Keratinocyte (primary cell): Measurements from ENCODE around the gene RNF19B. TPM values are rescaled to one million over a fixed set of nuclear protein-coding genes. Genes with fewer than 3 reads are reported as not detected.

Source experiments
- DNase-seq: peaks from one replicate; pipeline ENCODE4 v3.0.0-alpha.2; 2011; ENCODE audit warnings: low read depth, missing footprints, low spot score
- FAIRE-seq: peaks from 2 replicates; lab custom pipeline; 2011; peaks lifted over from hg19 to GRCh38; lab: Jason Lieb, UNC
- H2AFZ ChIP-seq: 2 replicates; pipeline ENCODE4 v1.6.0; 2012; ENCODE audit warnings: low read length, control low read depth, inconsistent platforms; ENCODE audit not compliant: control insufficient read depth
- H3K27ac ChIP-seq: 2 replicates; pipeline ENCODE4 v1.5.1; 2011; ENCODE audit warnings: low read length; ENCODE audit not compliant: control insufficient read depth, insufficient read depth
- H3K27me3 ChIP-seq: 3 replicates; pipeline ENCODE4 v1.6.0; 2011; ENCODE audit warnings: low read length; ENCODE audit not compliant: control insufficient read depth, insufficient read depth; ENCODE audit errors: extremely low read depth
- H3K36me3 ChIP-seq, 2 experiments: 2 replicates in 1 of 2; 3 replicates in 1 of 2; pipeline ENCODE4 v1.5.1; 2011; ENCODE audit warnings: low read length in 2 of 2, mild to moderate bottlenecking in 1 of 2; ENCODE audit not compliant: control insufficient read depth in 2 of 2, insufficient read depth in 2 of 2; ENCODE audit errors: extremely low read depth in 1 of 2
- H3K4me1 ChIP-seq: 3 replicates; pipeline ENCODE4 v1.5.1; 2011; ENCODE audit warnings: low read length; ENCODE audit not compliant: control insufficient read depth, insufficient read depth; ENCODE audit errors: extremely low read depth
- H3K4me2 ChIP-seq: 3 replicates; pipeline ENCODE4 v1.6.0; 2011; ENCODE audit warnings: low read depth, low read length; ENCODE audit not compliant: control insufficient read depth, insufficient read depth; ENCODE audit errors: extremely low read depth
- H3K4me3 ChIP-seq, 3 experiments: fragments of 200-600 bp in 1 of 3; sonication (generic) in 1 of 3; 2 replicates in 2 of 3; 3 replicates in 1 of 3; pipeline ENCODE4 v1.5.1; 2011 to 2016; ENCODE audit warnings: low read length in 3 of 3, mild to moderate bottlenecking in 3 of 3, control low read depth in 2 of 3, inconsistent platforms in 1 of 3, low read depth in 1 of 3, mixed read lengths in 1 of 3, mixed run types in 1 of 3, moderate library complexity in 1 of 3; ENCODE audit not compliant: control insufficient read depth in 2 of 3, insufficient read depth in 2 of 3; ENCODE audit errors: extremely low read depth in 1 of 3
- H3K79me2 ChIP-seq: 2 replicates; pipeline ENCODE4 v1.6.0; 2012; ENCODE audit warnings: low read length; ENCODE audit not compliant: control insufficient read depth, insufficient read depth
- H3K9ac ChIP-seq: 3 replicates; pipeline ENCODE4 v1.6.0; 2011; ENCODE audit warnings: low read length; ENCODE audit not compliant: control insufficient read depth, insufficient read depth; ENCODE audit errors: extremely low read depth
- H3K9me1 ChIP-seq: 3 replicates; pipeline ENCODE4 v1.6.0; 2011; ENCODE audit warnings: low read length; ENCODE audit not compliant: control insufficient read depth, insufficient read depth; ENCODE audit errors: extremely low read depth
- H3K9me3 ChIP-seq: 2 replicates; pipeline ENCODE4 v1.5.1; 2012; ENCODE audit warnings: low read depth, low read length; ENCODE audit not compliant: control insufficient read depth
- H4K20me1 ChIP-seq: 3 replicates; pipeline ENCODE4 v1.6.0; 2011; ENCODE audit warnings: low read length; ENCODE audit not compliant: control insufficient read depth, insufficient read depth; ENCODE audit errors: extremely low read depth
- EZH2 ChIP-seq: IDR thresholded peaks from one replicate; pipeline ENCODE4 v1.6.1; 2012; ENCODE audit warnings: inconsistent platforms, mild to moderate bottlenecking, low read length, moderate library complexity
- dilution Hi-C: fragments of 300-500 bp; cut with MboI; formaldehyde crosslinking; loops from one replicate; pipeline ENCODE4 v1.7.0; 2020; ENCODE audit warnings: low sequenced_read_pairs; ENCODE audit not compliant: extremely low pct_ligation_motif_present
- polyA plus RNA-seq, 5 experiments: library from polyadenylated mRNA; depleted of rRNA in 3 of 5; stranded (reverse) in 3 of 5; stranded (forward) in 1 of 5; unstranded in 1 of 5; fragments of >200 nt; gene quantifications; 1 replicate in 1 of 5; 2 replicates in 3 of 5; 3 replicates in 1 of 5; pipeline versions ENCODE4 v1.2.1 to v1.2.3, GENCODE V29; 2011 to 2012; ENCODE audit warnings: missing spikeins in 2 of 5, low read depth in 1 of 5, low replicate concordance in 1 of 5
- TF ChIP-seq, protein P1 (sequence below), 3 experiments: IDR thresholded peaks in 1 of 3; conservative IDR thresholded peaks in 1 of 3; optimal IDR thresholded peaks in 1 of 3; 2 replicates in 2 of 3; 3 replicates in 1 of 3; pipeline versions ENCODE3 to v1.5.1; 2011; ENCODE audit warnings: low read length in 3 of 3, mild to moderate bottlenecking in 3 of 3, moderate library complexity in 2 of 3, control low read depth in 1 of 3, inconsistent platforms in 1 of 3; ENCODE audit not compliant: insufficient read depth in 2 of 3; ENCODE audit errors: extremely low read depth in 1 of 3

Gene RNF19B
- polyA plus RNA-seq, 1 donor (not counting 4 experiments of a cell fraction or from before 2014, with no cell fraction given): 33.5 TPM

DNA sequence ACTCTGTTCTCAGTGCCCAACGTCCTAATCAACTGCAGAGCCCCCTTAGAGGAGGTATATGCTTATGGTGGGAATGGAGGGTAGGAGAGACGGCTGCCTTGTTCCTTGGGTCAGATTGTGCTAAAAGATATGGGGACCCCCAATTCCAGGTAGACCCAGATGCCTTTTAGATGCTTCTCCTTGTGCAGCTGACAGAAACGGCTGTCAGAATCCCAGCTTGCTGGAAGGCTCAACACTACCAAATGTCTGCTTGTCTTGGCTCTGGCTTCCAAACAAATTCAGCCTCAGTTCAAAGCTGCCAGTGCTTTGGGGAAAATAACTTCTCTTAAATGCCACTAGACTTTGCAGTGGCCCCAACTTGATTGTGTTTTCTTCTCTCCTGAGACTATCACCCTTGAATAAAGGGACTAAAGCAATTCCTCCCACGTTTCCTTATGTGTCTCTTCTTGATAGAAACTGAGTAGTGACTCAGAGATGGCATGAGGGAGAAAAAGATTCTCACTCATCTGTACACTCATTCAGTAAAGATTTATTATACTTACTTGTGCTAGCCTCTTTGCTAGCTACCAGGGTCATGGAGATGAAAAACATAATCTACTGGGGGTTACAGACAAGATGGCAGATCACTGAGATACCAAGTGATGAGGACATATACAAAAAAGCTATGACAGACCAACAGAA, 3.4 kb upstream of the RNF19B start:
- DNase-seq: no peak
- Histone ChIP-seq H3K4me1 (peaks cover 25% of the 10 kb centered on the region), H3K4me2 (peak overlapping the region; percentile 26), H3K36me3 (peaks cover 0 to under 1% of the 10 kb centered on the region in 2 experiments), H3K27me3 (no peaks in the 10 kb centered on the region), H3K4me3 (peak overlapping the region in 1 of 3 experiments; percentile 4), H3K9me1 (peaks cover 2% of the 10 kb centered on the region), H3K9me3 (no peaks in the 10 kb centered on the region), H3K9ac (peak overlapping the region; percentile 33), H3K79me2 (peaks cover 11% of the 10 kb centered on the region), H3K27ac (peak overlapping the region; percentile 68), H2AFZ (peak overlapping the region; percentile 50), H4K20me1 (peaks cover 2% of the 10 kb centered on the region)
- FAIRE-seq: no peak
- TF ChIP-seq, protein P1, sequence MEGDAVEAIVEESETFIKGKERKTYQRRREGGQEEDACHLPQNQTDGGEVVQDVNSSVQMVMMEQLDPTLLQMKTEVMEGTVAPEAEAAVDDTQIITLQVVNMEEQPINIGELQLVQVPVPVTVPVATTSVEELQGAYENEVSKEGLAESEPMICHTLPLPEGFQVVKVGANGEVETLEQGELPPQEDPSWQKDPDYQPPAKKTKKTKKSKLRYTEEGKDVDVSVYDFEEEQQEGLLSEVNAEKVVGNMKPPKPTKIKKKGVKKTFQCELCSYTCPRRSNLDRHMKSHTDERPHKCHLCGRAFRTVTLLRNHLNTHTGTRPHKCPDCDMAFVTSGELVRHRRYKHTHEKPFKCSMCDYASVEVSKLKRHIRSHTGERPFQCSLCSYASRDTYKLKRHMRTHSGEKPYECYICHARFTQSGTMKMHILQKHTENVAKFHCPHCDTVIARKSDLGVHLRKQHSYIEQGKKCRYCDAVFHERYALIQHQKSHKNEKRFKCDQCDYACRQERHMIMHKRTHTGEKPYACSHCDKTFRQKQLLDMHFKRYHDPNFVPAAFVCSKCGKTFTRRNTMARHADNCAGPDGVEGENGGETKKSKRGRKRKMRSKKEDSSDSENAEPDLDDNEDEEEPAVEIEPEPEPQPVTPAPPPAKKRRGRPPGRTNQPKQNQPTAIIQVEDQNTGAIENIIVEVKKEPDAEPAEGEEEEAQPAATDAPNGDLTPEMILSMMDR (optimal IDR thresholded peaks at IDR 0.05 in 1 of 3, IDR thresholded peaks at IDR 0.05 in 1 of 3, conservative IDR thresholded peaks at IDR 0.05 in 1 of 3; ENCODE audit: extremely low read depth in 1 of 3, insufficient read depth in 2 of 3, low read length in 3 of 3): no peak
- no peak for TF ChIP-seq EZH2
- dilution Hi-C loops: no loop called here

DNA sequence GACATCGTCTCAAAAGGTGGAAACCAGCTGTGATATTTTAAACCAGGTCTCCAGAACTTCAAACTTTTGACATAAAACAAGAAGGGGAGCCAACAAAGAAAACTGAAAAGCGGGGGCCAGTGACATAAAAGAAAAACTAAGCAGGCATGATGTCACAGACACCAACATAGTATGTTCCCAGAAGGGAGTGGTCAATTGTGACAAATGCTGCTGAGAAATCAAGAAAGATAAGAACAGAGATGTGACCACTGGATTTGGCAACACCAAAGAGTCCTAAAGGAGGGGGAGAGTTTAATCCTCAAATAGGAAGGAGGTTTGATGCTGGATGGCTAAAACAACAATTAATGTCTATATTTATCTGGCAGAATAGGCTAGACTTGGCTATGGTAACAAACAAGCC, 2.3 kb upstream of the RNF19B start:
- dilution Hi-C loops: no loop called here
- no peak overlapping the region for H2AFZ ChIP-seq
- H3K4me2 ChIP-seq: no peak overlapping the region
- H3K4me3 ChIP-seq: no peak overlapping the region
- no peak overlapping the region for H3K27ac ChIP-seq
- peaks cover 26% of the 10 kb centered on the region for H3K4me1 ChIP-seq
- H3K9ac ChIP-seq: no peak overlapping the region
- peaks cover 0 to 5% of the 10 kb centered on the region in 2 experiments for H3K36me3 ChIP-seq
- no peaks in the 10 kb centered on the region for H3K9me3 ChIP-seq
- TF ChIP-seq, protein P1 (optimal IDR thresholded peaks at IDR 0.05 in 1 of 3, IDR thresholded peaks at IDR 0.05 in 1 of 3, conservative IDR thresholded peaks at IDR 0.05 in 1 of 3; ENCODE audit: extremely low read depth in 1 of 3, insufficient read depth in 2 of 3, low read length in 3 of 3): no peak
- TF ChIP-seq EZH2: no peak
- H3K9me1 ChIP-seq: peaks cover 3% of the 10 kb centered on the region
- no peaks in the 10 kb centered on the region for H3K27me3 ChIP-seq
- peaks cover 12% of the 10 kb centered on the region for H4K20me1 ChIP-seq
- DNase-seq: no peak
- peaks cover 22% of the 10 kb centered on the region for H3K79me2 ChIP-seq
- FAIRE-seq: no peak
